ENCODE data around the gene ATG16L2. TPM values are rescaled to one million over a fixed set of nuclear protein-coding genes. Genes with fewer than 3 reads are reported as not detected.

The ATG16L2 gene
- total and polyA plus RNA-seq, 2 donors (not counting 3 experiments of a cell fraction or from before 2014, with no cell fraction given), result 26.5 to 30.5 TPM

- TF ChIP-seq MAX (IDR thresholded peaks at IDR 0.05; ENCODE audit: insufficient read depth, insufficient read length) (no peak), CTCF (IDR thresholded peaks at IDR 0.05; ENCODE audit: extremely low read depth in 1 of 2, insufficient read depth in 1 of 2, low read depth in 1 of 2, low read length in 2 of 2) (no peak), MYC (IDR thresholded peaks at IDR 0.05; ENCODE audit: low read depth, low read length) (no peak), EZH2 (IDR thresholded peaks at IDR 0.05; ENCODE audit: borderline replicate concordance, low read depth, low read length, severe bottlenecking) (no peak), GATA2 (IDR thresholded peaks at IDR 0.05; ENCODE audit: insufficient read depth, insufficient read length, low read depth, low read length) (no peak), FOS (IDR thresholded peaks at IDR 0.05; ENCODE audit: borderline replicate concordance, insufficient read depth, low read length) (no peak), POLR2AphosphoS5 (IDR thresholded peaks at IDR 0.05; ENCODE audit: insufficient read depth, low read depth, low read length) (no peak), JUN (IDR thresholded peaks at IDR 0.05; ENCODE audit: borderline replicate concordance, insufficient read depth, insufficient read length, low read depth) (no peak), POLR2A (IDR thresholded peaks at IDR 0.05; ENCODE audit: low read depth, low read length) (no peak)
- Histone ChIP-seq H3K9me3 (replicated peaks; ENCODE audit: control insufficient read depth, insufficient read depth, low read length) (no peaks in the 10 kb centered on the region), H3K27me3 (ENCODE audit: control insufficient read depth in 2 of 2, insufficient read depth in 2 of 2, low read length in 2 of 2) (no peaks in the 10 kb centered on the region), H3K9ac (replicated peaks; ENCODE audit: extremely low read depth, insufficient read depth, low read length) (no peak overlapping the region), H3K4me1 (ENCODE audit: control insufficient read depth, extremely low read depth, insufficient read depth, low read length) (peaks cover 11% of the 10 kb centered on the region), H3K27ac (ENCODE audit: insufficient read depth, low read depth, low read length) (no peak overlapping the region), H3K36me3 (ENCODE audit: control insufficient read depth in 2 of 2, extremely low read depth in 1 of 2, insufficient read depth in 2 of 2, low read length in 2 of 2) (peaks cover 0 to 4% of the 10 kb centered on the region in 2 experiments), H3K4me3 (replicated peaks in 1 of 3; ENCODE audit: insufficient read depth in 1 of 3, low read depth in 1 of 3, low read length in 3 of 3) (no peak overlapping the region), H3K9me1 (replicated peaks; ENCODE audit: control insufficient read depth, extremely low read depth, insufficient read depth, low read length) (no peaks in the 10 kb centered on the region), H4K20me1 (replicated peaks; ENCODE audit: control insufficient read depth, extremely low read depth, insufficient read depth, low read length) (no peaks in the 10 kb centered on the region), H3K79me2 (ENCODE audit: control insufficient read depth, insufficient read depth, low read length) (no peaks in the 10 kb centered on the region), H2AFZ (ENCODE audit: low read depth, low read length) (no peak overlapping the region), H3K4me2 (ENCODE audit: insufficient read depth, low read length) (no peak overlapping the region)
- no TSS peak for BruUV-seq (replicated peaks)
- POLR2A ChIA-PET, result interaction anchor here (0.6 to 1.2 kb wide), 2 partner anchors 346 to 413 kb away, joined by 3 to 5 read pairs; no protein-coding TSS in a partner anchor
- intact Hi-C loops (cut with micrococcal nuclease), result loop anchor here (5.0 kb wide), 1 partner anchor 90 kb away; no protein-coding TSS in a partner anchor
- CTCF ChIA-PET, result interaction anchor here (0.6 to 7.9 kb wide), 21 partner anchors 9 to 457 kb away, joined by 3 to 196 read pairs (median 9); partner anchors contain the start of gene FCHSD2
- DNase-seq (ENCODE audit: low read depth, low spot score) (no peak), FAIRE-seq (no peak)
- dilution Hi-C loops (cut with MboI; ENCODE audit: extremely low pct_ligation_motif_present, low sequenced_read_pairs), result no loop called here
Measured at GRCh38 chr11:72832301-72833082, 18.3 kb downstream of the ATG16L2 start.

Data from endothelial cell of umbilical vein (primary cell).